Measurements from ENCODE around the gene MIPOL1. TPM values are rescaled to one million over a fixed set of nuclear protein-coding genes. Genes with fewer than 3 reads are reported as not detected.
"Not testable (repeated sequence)": the region's sequence is repeated elsewhere in the genome, so short reads cannot be mapped to it uniquely, and the experiment has no call there.

The MIPOL1 gene
- total and polyA plus RNA-seq, 7 donors, result 0.77 to 5.6 (median 5.1) TPM

GRCh38 chr14:37210448-37210847 lies 12.7 kb downstream of the MIPOL1 start:
- no peaks in the 10 kb centered on the region for H3K4me1 ChIP-seq
- no peaks in the 10 kb centered on the region for H3K27me3 ChIP-seq (ENCODE audit: insufficient read depth in 3 of 3, low read length in 2 of 3)
- H3K9me3 ChIP-seq, result no peaks in the 10 kb centered on the region
- DNase-seq, result no peak
- WGBS, 3 donors, result 96 to 97% (median 97%) methylated on average over 6 of the region's 6 CpGs
- no peak overlapping the region for H3K27ac ChIP-seq
- intact Hi-C loops (cut with DNase I), result no loop called here
- TF ChIP-seq CTCF (IDR thresholded peaks at IDR 0.05), result no peak
- no peak for ATAC-seq
- no peak overlapping the region for H3K4me3 ChIP-seq
- no peaks in the 10 kb centered on the region for H3K36me3 ChIP-seq (ENCODE audit: insufficient read depth in 1 of 2, low read depth in 1 of 2)

- intact Hi-C loops (cut with DNase I), result no loop called here
- Histone ChIP-seq H3K4me1 (no peaks in the 10 kb centered on the region), H3K9me3 (no peaks in the 10 kb centered on the region), H3K4me3 (no peak overlapping the region), H3K36me3 (ENCODE audit: insufficient read depth in 1 of 2, low read depth in 1 of 2) (no peaks in the 10 kb centered on the region), H3K27me3 (ENCODE audit: insufficient read depth in 3 of 3, low read length in 2 of 3) (no peaks in the 10 kb centered on the region), H3K27ac (no peak overlapping the region)
- ATAC-seq (no peak), DNase-seq (no peak)
- TF ChIP-seq CTCF (IDR thresholded peaks at IDR 0.05), result no peak
Measured at GRCh38 chr14:37213016-37213415, 15.3 kb downstream of the MIPOL1 start.

DNA sequence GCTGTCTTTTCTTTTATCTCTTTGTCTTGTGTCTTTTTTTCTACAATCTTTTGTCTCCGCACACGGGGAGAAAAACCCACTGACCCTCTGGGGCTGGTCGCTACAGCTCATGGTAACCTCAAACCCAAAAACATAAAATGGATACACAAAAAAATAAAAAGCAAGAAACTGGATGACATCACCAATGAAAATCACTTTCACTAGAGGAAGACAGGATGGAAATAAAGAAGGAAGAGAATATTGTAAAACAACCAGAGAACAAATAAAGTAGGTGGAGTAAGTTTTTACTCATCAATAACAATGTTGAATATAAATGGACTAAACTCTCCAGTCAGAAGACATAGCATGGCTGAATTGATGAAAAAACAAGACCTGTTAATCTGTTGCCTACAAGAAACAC lies 17.6 kb downstream of the MIPOL1 start:
- Histone ChIP-seq H3K4me3 (no peak overlapping the region), H3K4me1 (no peaks in the 10 kb centered on the region), H3K27me3 (ENCODE audit: insufficient read depth in 3 of 3, low read length in 2 of 3) (no peaks in the 10 kb centered on the region), H3K9me3 (no peaks in the 10 kb centered on the region), H3K27ac (no peak overlapping the region), H3K36me3 (ENCODE audit: insufficient read depth in 1 of 2, low read depth in 1 of 2) (no peaks in the 10 kb centered on the region)
- DNase-seq (no peak), ATAC-seq (no peak)
- 93 to 96% (median 96%) methylated on average over 3 of the region's 3 CpGs for WGBS, 3 donors
- intact Hi-C loops (cut with DNase I), result no loop called here
- no peak for TF ChIP-seq CTCF (IDR thresholded peaks at IDR 0.05)

GRCh38 chr14:37221073-37221472 lies 23.3 kb downstream of the MIPOL1 start:
- DNase-seq (no peak), ATAC-seq (no peak)
- intact Hi-C loops (cut with DNase I), result no loop called here
- Histone ChIP-seq H3K9me3 (peaks cover 4% of the 10 kb centered on the region), H3K27ac (no peak overlapping the region), H3K4me1 (no peaks in the 10 kb centered on the region), H3K36me3 (ENCODE audit: insufficient read depth in 1 of 2, low read depth in 1 of 2) (no peaks in the 10 kb centered on the region), H3K4me3 (no peak overlapping the region), H3K27me3 (ENCODE audit: insufficient read depth in 3 of 3, low read length in 2 of 3) (no peaks in the 10 kb centered on the region)
- TF ChIP-seq CTCF (IDR thresholded peaks at IDR 0.05), result no peak
- 89 to 93% (median 93%) methylated on average over 3 of the region's 3 CpGs for WGBS, 3 donors

GRCh38 chr14:37223947-37224474 lies 26.3 kb downstream of the MIPOL1 start:
- Histone ChIP-seq H3K9me3 (peaks cover 4% of the 10 kb centered on the region), H3K4me1 (no peaks in the 10 kb centered on the region), H3K4me3 (no peak overlapping the region), H3K36me3 (ENCODE audit: insufficient read depth in 1 of 2, low read depth in 1 of 2) (no peaks in the 10 kb centered on the region), H3K27ac (no peak overlapping the region), H3K27me3 (ENCODE audit: insufficient read depth in 3 of 3, low read length in 2 of 3) (no peaks in the 10 kb centered on the region)
- 91 to 98% (median 94%) methylated on average over 3 of the region's 3 CpGs for WGBS, 3 donors
- no peak for DNase-seq
- no peak for ATAC-seq
- intact Hi-C loops (cut with DNase I), result no loop called here
- TF ChIP-seq CTCF (IDR thresholded peaks at IDR 0.05), result no peak

GRCh38 chr14:37225668-37226067 lies 27.9 kb downstream of the MIPOL1 start:
- WGBS, 3 donors, result 94 to 98% (median 97%) methylated on average over 4 of the region's 4 CpGs
- H3K4me3 ChIP-seq; H3K36me3 ChIP-seq (ENCODE audit: insufficient read depth in 1 of 2, low read depth in 1 of 2); H3K4me1 ChIP-seq; DNase-seq; ATAC-seq; H3K27me3 ChIP-seq (ENCODE audit: insufficient read depth in 3 of 3, low read length in 2 of 3); H3K9me3 ChIP-seq; H3K27ac ChIP-seq; intact Hi-C loops (cut with DNase I): not testable (repeated sequence)

Data from psoas muscle (tissue), 8 donors.